Stimulated activated naive CD8-positive, alpha-beta T cell treated with anti-CD3 and anti-CD28 coated beads, Interleukin-15, amount 100 ng/mL, for 72 hours (primary cell): Measurements from ENCODE around the gene MBTD1.
A peak's percentile ranks its signal among the peaks of the same experiment; 100 is the strongest.
"Not testable (repeated sequence)": the region's sequence is repeated elsewhere in the genome, so short reads cannot be mapped to it uniquely, and the experiment has no call there.

Experiments
- ATAC-seq: fragments of 150-1000 bp; cut with Tn5 transposase; 2 replicates; pipeline ENCODE4 v1.10.0; 2021; ENCODE audit warnings: mild to moderate bottlenecking, moderate library complexity
- DNase-seq, 2 donors: peaks; one replicate each; pipeline ENCODE4 v3.0.0; 2021 to 2022
- H3K27ac Mint-ChIP-seq, 2 donors: one replicate each; pipeline ENCODE4 v1.8.0; 2022; ENCODE audit warnings: mild to moderate bottlenecking in 2 of 2, mixed read lengths in 2 of 2, moderate library complexity in 2 of 2
- H3K27me3 Mint-ChIP-seq: one replicate; pipeline ENCODE4 v1.8.0; 2022; ENCODE audit warnings: mixed read lengths
- H3K4me1 Mint-ChIP-seq: one replicate; pipeline ENCODE4 v1.8.0; 2022; ENCODE audit warnings: mild to moderate bottlenecking, mixed read lengths
- H3K4me3 Mint-ChIP-seq, 2 donors: one replicate each; pipeline ENCODE4 v1.8.0; 2022; ENCODE audit warnings: mild to moderate bottlenecking in 2 of 2, mixed read lengths in 2 of 2, moderate library complexity in 1 of 2
- H3K9me3 Mint-ChIP-seq, 2 donors: one replicate each; pipeline ENCODE4 v1.8.0; 2022; ENCODE audit warnings: mixed read lengths in 2 of 2

Gene MBTD1

DNA sequence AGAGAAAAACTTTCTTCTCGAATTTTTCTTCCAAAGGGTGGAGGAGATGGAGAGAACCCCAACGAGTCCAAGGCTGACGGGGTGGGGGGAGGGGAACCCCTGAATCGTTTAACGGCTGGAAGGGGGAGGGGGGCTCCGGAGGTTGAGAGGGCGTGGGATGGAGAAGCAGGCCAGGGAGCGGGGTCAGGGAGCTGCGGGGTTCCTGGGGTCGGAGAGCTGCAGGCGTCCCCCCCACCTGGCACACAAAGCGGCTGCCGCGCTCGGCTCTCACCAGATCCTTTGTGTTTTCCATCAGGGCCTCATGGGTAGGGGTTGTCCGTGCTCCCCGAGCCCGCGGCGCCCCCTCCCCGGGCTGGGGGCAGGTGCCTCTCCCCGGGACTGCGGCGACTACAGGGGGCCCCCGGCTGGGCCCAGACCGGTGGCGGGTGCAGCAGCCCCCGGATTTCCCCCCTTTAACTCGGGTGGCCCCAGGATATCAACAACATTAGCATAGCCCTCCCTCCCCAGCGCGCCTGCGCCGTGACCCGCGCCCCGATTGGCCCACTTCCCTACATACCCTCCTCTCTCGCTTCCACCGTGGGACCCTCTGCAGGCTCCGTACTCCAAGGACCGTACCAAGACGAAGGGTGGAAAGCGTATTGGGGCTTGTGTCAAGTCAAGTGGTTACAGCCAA is at the start of gene MBTD1:
MBTD1 (minus strand) TSS at position 486 of the 673 bp plus-strand sequence. CDS start 34,888 bp downstream, outside the sequence.
- Mint-ChIP-seq H3K4me1 (peaks cover 75% of the 10 kb centered on the region), H3K27me3 (no peaks in the 10 kb centered on the region), H3K27ac (peak within 1 kb of the TSS; percentile 99), H3K4me3 (peak within 1 kb of the TSS; percentile 80 to 85), H3K9me3 (no peaks in the 10 kb centered on the region)
- ATAC-seq = peak; percentile 96
- peak in 1 of 2 donors; percentile 96 for DNase-seq

GRCh38 chr17:51305182-51305581 is 45.3 kb upstream of the MBTD1 start:
- H3K4me3 Mint-ChIP-seq = no peak overlapping the region
- H3K4me1 Mint-ChIP-seq = no peaks in the 10 kb centered on the region
- H3K9me3 Mint-ChIP-seq = peaks cover 13 to 34% of the 10 kb centered on the region in 2 donors
- no peak for DNase-seq
- peaks cover 8% of the 10 kb centered on the region for H3K27me3 Mint-ChIP-seq
- H3K27ac Mint-ChIP-seq = no peak overlapping the region
- ATAC-seq = no peak

DNA sequence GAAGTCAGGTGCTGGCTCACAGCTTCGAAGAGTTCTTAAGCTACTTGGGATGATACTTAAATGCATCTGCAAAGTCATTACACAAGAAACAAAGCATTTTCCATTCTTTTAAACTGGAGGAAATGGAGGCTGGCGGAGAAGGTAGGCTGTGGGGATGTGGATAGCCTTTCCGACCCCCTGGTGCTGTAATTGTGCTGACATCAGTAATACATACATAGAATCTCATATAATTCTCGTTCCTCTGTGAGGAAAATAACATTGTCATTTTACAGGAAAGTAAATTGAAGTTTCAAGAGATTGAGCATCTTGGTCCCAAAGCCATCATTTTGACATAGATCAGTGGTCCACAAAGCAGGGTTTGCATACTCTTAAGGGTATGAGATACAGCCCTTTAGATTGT is 40.0 kb upstream of the MBTD1 start:
- H3K27me3 Mint-ChIP-seq = no peaks in the 10 kb centered on the region
- no peak overlapping the region for H3K27ac Mint-ChIP-seq
- H3K4me3 Mint-ChIP-seq = no peak overlapping the region
- H3K4me1 Mint-ChIP-seq = no peaks in the 10 kb centered on the region
- ATAC-seq (no peak), DNase-seq (no peak)
- no peaks in the 10 kb centered on the region for H3K9me3 Mint-ChIP-seq

DNA sequence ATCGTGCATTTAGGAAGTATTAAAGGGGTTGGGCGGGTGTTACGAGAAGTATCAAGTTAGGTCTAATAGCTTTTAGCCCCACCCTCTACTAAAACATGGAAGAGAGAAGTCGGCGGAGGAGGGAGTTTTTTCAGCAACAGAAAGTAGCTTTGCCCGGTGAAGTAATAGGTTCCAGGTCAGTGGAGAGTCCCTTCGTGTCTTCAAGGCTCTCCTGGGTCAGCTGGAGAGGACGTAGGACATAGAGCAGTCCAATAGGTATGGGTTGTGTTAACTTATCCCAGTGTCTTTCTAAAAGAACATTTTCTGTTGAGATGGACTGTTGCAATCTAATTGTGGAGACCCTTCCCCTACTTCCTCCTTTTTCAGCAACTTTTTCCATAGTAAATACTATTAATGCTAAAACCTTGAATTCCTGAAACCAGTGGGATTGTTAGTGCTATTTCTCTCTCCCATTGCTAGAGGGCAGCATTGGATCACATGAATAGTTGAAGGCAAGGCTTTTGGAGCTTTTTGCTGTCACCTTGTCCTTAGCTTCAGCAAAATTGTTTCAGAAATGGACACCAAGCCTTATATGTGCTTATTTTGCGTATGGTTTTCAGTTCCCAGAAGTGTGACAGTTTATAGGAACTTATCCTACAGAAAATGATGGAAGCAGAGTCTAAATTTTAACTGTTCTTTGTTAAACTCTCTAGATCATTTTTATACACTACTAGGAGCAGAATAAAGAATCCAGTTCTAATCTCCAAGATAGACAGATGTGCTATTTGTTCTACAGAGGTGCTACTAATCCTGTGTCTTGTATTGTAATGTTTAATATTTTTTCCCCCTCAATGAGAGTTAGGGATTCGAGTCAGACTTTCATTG is 38.9 kb upstream of the MBTD1 start:
- Mint-ChIP-seq H3K27me3 (no peaks in the 10 kb centered on the region), H3K4me1 (no peaks in the 10 kb centered on the region), H3K9me3 (no peaks in the 10 kb centered on the region), H3K27ac (peak overlapping the region in 1 of 2 donors; percentile 29), H3K4me3 (no peak overlapping the region)
- no peak for ATAC-seq
- no peak for DNase-seq

DNA sequence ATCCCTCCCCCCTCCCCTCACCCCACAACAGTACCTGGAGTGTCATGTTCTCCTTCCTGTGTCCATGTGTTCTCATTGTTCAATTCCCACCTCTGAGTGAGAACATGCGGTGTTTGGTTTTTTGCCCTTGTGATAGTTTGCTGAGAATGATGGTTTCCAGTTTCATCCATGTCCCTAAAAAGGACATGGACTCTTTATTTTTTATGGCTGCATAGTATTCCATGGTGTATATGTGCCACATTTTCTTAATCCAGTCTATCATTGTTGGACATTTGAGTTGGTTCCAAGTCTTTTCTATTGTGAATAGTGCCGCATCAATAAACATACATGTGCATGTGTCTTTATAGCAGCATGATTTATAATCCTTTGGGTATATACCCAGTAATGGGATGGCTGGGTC is 34.5 kb upstream of the MBTD1 start:
- not testable (repeated sequence) for H3K4me3 Mint-ChIP-seq, H3K9me3 Mint-ChIP-seq, ATAC-seq, H3K27me3 Mint-ChIP-seq, H3K4me1 Mint-ChIP-seq, DNase-seq, H3K27ac Mint-ChIP-seq

DNA sequence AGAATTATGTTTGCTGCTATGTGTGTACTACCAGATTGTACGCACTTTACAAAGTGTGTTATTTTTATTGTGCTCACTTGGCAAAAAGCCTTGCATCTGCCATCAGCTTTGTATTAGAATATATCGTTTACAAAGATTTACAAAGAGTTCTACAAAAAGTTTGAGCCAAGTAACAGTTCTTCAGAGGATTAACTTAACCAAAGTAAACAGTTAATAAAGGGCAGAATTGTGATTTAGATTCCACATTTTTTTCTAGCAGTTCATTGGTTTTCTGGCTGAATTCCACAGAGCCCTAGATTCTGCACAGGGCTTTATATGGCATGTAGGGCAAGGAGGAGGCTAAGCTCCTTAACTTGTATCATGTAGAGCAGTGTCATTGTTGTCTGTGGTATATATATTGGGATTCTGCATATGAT is 29.9 kb upstream of the MBTD1 start:
- Mint-ChIP-seq H3K4me1 (peaks cover 9% of the 10 kb centered on the region), H3K27ac (peak overlapping the region; percentile 27 to 61), H3K9me3 (no peaks in the 10 kb centered on the region), H3K27me3 (no peaks in the 10 kb centered on the region), H3K4me3 (no peak overlapping the region)
- DNase-seq (no peak), ATAC-seq (no peak)

- no peaks in the 10 kb centered on the region for H3K9me3 Mint-ChIP-seq
- peaks cover 9% of the 10 kb centered on the region for H3K4me1 Mint-ChIP-seq
- ATAC-seq = no peak
- H3K4me3 Mint-ChIP-seq = no peak overlapping the region
- H3K27me3 Mint-ChIP-seq = no peaks in the 10 kb centered on the region
- peak overlapping the region; percentile 7 to 82 for H3K27ac Mint-ChIP-seq
- no peak for DNase-seq
These were observed 27.6 kb upstream of the MBTD1 start for GRCh38 chr17:51287412-51287811.

- ATAC-seq (peak; percentile 57), DNase-seq (no peak)
- no peak overlapping the region for H3K27ac Mint-ChIP-seq
- H3K4me3 Mint-ChIP-seq = no peak overlapping the region
- no peaks in the 10 kb centered on the region for H3K9me3 Mint-ChIP-seq
- H3K27me3 Mint-ChIP-seq = no peaks in the 10 kb centered on the region
- H3K4me1 Mint-ChIP-seq = no peaks in the 10 kb centered on the region
These were observed 19.3 kb upstream of the MBTD1 start for GRCh38 chr17:51279183-51279582.

DNA sequence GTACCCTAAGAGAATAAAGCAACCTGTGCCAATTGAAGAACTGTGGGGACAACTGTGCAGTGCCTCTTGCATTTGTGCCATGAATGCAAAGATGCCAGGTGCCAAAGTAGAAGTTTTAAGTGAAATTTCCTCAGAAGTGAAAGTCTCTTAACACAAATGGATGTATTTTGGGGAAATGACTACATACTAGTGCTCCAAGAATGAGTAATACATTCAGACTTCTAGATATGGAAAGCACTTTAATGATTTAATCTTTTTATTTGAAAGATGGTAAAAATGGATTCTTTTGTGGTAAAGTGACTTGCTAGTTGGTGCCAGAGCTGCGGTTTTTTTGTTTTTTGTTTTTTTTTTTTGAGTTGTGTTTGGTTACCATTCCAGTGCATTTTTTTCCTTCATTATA is 15.5 kb upstream of the MBTD1 start:
- Mint-ChIP-seq H3K27ac (no peak overlapping the region), H3K27me3 (no peaks in the 10 kb centered on the region), H3K4me1 (peaks cover 11% of the 10 kb centered on the region), H3K9me3 (no peaks in the 10 kb centered on the region), H3K4me3 (no peak overlapping the region)
- no peak for ATAC-seq
- DNase-seq = no peak

GRCh38 chr17:51272812-51273211 is 13.0 kb upstream of the MBTD1 start:
- Mint-ChIP-seq H3K27me3 (no peaks in the 10 kb centered on the region), H3K27ac (peak overlapping the region in 1 of 2 donors; percentile 40), H3K4me1 (peaks cover 22% of the 10 kb centered on the region), H3K4me3 (no peak overlapping the region), H3K9me3 (no peaks in the 10 kb centered on the region)
- no peak for DNase-seq
- ATAC-seq = no peak

GRCh38 chr17:51270636-51271035 is 10.8 kb upstream of the MBTD1 start:
- no peak overlapping the region for H3K4me3 Mint-ChIP-seq
- peaks cover 36% of the 10 kb centered on the region for H3K4me1 Mint-ChIP-seq
- ATAC-seq (no peak), DNase-seq (no peak)
- no peaks in the 10 kb centered on the region for H3K27me3 Mint-ChIP-seq
- no peak overlapping the region for H3K27ac Mint-ChIP-seq
- H3K9me3 Mint-ChIP-seq = no peaks in the 10 kb centered on the region

GRCh38 chr17:51269991-51270390 is 10.1 kb upstream of the MBTD1 start:
- Mint-ChIP-seq H3K9me3 (no peaks in the 10 kb centered on the region), H3K4me3 (no peak overlapping the region), H3K27me3 (no peaks in the 10 kb centered on the region), H3K27ac (peak overlapping the region in 1 of 2 donors; percentile 44), H3K4me1 (peaks cover 38% of the 10 kb centered on the region)
- DNase-seq = no peak
- no peak for ATAC-seq

DNA sequence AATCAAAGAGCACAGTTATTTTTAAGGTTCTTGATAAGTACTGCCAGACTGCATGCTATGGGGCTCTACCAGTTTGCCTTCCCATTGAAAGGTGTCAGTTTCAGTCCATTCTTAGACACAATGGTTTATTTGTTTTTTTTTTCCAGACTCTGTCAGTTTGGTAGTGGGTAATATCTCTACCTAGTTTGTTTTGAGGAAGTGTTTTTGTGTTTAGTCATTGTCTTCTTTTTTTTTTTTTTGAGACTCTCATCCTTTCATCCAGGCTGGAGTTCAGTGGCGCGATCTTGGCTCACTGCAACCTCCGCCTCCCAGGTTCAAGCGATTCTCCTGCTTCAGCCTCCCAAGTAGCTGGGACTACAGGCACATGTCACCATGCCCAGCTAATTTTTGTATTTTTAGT is 4.6 kb upstream of the MBTD1 start:
- Mint-ChIP-seq H3K4me3 (peak overlapping the region in 1 of 2 donors; percentile 9), H3K4me1 (peaks cover 51% of the 10 kb centered on the region)
- not testable (repeated sequence) for H3K27me3 Mint-ChIP-seq, H3K9me3 Mint-ChIP-seq, DNase-seq, ATAC-seq, H3K27ac Mint-ChIP-seq

GRCh38 chr17:51263006-51263405 is 3.2 kb upstream of the MBTD1 start:
- H3K27ac Mint-ChIP-seq = no peak overlapping the region
- no peak for DNase-seq
- peaks cover 60% of the 10 kb centered on the region for H3K4me1 Mint-ChIP-seq
- no peaks in the 10 kb centered on the region for H3K9me3 Mint-ChIP-seq
- peak overlapping the region; percentile 55 to 60 for H3K4me3 Mint-ChIP-seq
- no peak for ATAC-seq
- no peaks in the 10 kb centered on the region for H3K27me3 Mint-ChIP-seq

GRCh38 chr17:51261024-51261963 is 1.4 kb upstream of the MBTD1 start:
- Mint-ChIP-seq H3K27ac (peak overlapping the region; percentile 14 to 81), H3K9me3 (no peaks in the 10 kb centered on the region), H3K4me3 (peak overlapping the region; percentile 80 to 85), H3K4me1 (peaks cover 68% of the 10 kb centered on the region), H3K27me3 (no peaks in the 10 kb centered on the region)
- DNase-seq (no peak), ATAC-seq (no peak)
